IMR-90 (cell line): ENCODE results near the gene DIAPH2. TPM values are rescaled to one million over a fixed set of nuclear protein-coding genes. Genes with fewer than 3 reads are reported as not detected.

Source experiments
- ATAC-seq: fragments of 200-7000 bp; cut with Tn5 transposase; 2 replicates; pipeline ENCODE4 v1.9.1; 2020; ENCODE audit warnings: low read depth, mild to moderate bottlenecking, moderate library complexity
- BruUV-seq: library from RNA; stranded (reverse); fragments of 400-500 nt; replicated peaks from 2 replicates; lab custom pipeline; 2021; lab: Mats Ljungman, UMichigan
- CTCF ChIA-PET: fragments of 300-600 bp; formaldehyde crosslinking; extraction: SDS; loops from one replicate; lab custom pipeline; 2021; ENCODE audit warnings: antibody characterized with exemption; lab: Yijun Ruan, JAX
- POLR2A ChIA-PET: fragments of 300-600 bp; sonication (Branson Sonifier 250); formaldehyde crosslinking; loops from one replicate; lab custom pipeline; 2022; ENCODE audit warnings: antibody characterized with exemption; ENCODE audit not compliant: unreplicated experiment; lab: Charles Lee
- DNase-seq: peaks from one replicate; pipeline ENCODE4 v3.0.0; 2013
- H2AFZ ChIP-seq: replicated peaks from 2 replicates; pipeline ENCODE3; 2013; ENCODE audit warnings: low read length, mild to moderate bottlenecking; ENCODE audit not compliant: poor library complexity
- H2AK5ac ChIP-seq: 2 replicates; pipeline ENCODE4 v1.6.1; 2013; ENCODE audit warnings: low read depth, low read length, inconsistent platforms
- H2AK9ac ChIP-seq: replicated peaks from 2 replicates; pipeline ENCODE3; 2013; ENCODE audit warnings: mild to moderate bottlenecking, low read depth, low read length, moderate library complexity; ENCODE audit not compliant: poor library complexity
- H2BK120ac ChIP-seq: 2 replicates; pipeline ENCODE4 v1.6.1; 2013; ENCODE audit warnings: low read depth, low read length, inconsistent platforms
- H2BK15ac ChIP-seq: 3 replicates; pipeline ENCODE4 v1.6.1; 2013; ENCODE audit warnings: low read depth, low read length, inconsistent platforms
- H2BK20ac ChIP-seq: 2 replicates; pipeline ENCODE4 v1.6.1; 2013; ENCODE audit warnings: low read depth, mild to moderate bottlenecking, inconsistent platforms, low read length, moderate library complexity
- H2BK5ac ChIP-seq: 2 replicates; pipeline ENCODE4 v1.6.1; 2013; ENCODE audit warnings: mild to moderate bottlenecking, low read depth, low read length, inconsistent platforms; ENCODE audit not compliant: poor library complexity, severe bottlenecking
- H3K14ac ChIP-seq: replicated peaks from 2 replicates; pipeline ENCODE4 v1.6.1; 2013; ENCODE audit warnings: low read depth, low read length, inconsistent platforms
- H3K18ac ChIP-seq: 2 replicates; pipeline ENCODE4 v1.6.1; 2013; ENCODE audit warnings: low read depth, low read length, control low read depth
- H3K23ac ChIP-seq: 2 replicates; pipeline ENCODE4 v1.6.1; 2013; ENCODE audit warnings: low read depth, low read length, inconsistent platforms
- H3K27ac ChIP-seq: 2 replicates; pipeline ENCODE4 v1.5.1; 2013; ENCODE audit warnings: mild to moderate bottlenecking, control low read depth, low read length; ENCODE audit not compliant: insufficient read depth
- H3K27me3 ChIP-seq: 2 replicates; pipeline ENCODE4 v1.6.1; 2013; ENCODE audit warnings: low read length; ENCODE audit not compliant: control insufficient read depth, insufficient read depth
- H3K36me3 ChIP-seq: 2 replicates; pipeline ENCODE4 v1.6.1; 2013; ENCODE audit warnings: low read length, mixed read lengths; ENCODE audit not compliant: control insufficient read depth, insufficient read depth
- H3K4ac ChIP-seq: 2 replicates; pipeline ENCODE4 v1.6.1; 2013; ENCODE audit warnings: low read depth, low read length, inconsistent platforms
- H3K4me1 ChIP-seq: 2 replicates; pipeline ENCODE4 v1.6.1; 2013; ENCODE audit warnings: low read length, mixed read lengths; ENCODE audit not compliant: control insufficient read depth, insufficient read depth
- H3K4me2 ChIP-seq: 2 replicates; pipeline ENCODE4 v1.6.1; 2013; ENCODE audit warnings: low read depth, mild to moderate bottlenecking, control low read depth, low read length, moderate library complexity
- H3K4me3 ChIP-seq: 2 replicates; pipeline ENCODE4 v1.5.1; 2013; ENCODE audit warnings: low read depth, mild to moderate bottlenecking, control low read depth, low read length, moderate library complexity; ENCODE audit not compliant: insufficient read depth
- H3K56ac ChIP-seq: 2 replicates; pipeline ENCODE4 v1.6.1; 2013; ENCODE audit warnings: low read length, inconsistent platforms; ENCODE audit not compliant: insufficient read depth; ENCODE audit errors: extremely low read depth
- H3K79me1 ChIP-seq, 2 experiments: 2 replicates each; pipeline ENCODE4 v1.6.1; 2013; ENCODE audit warnings: low read length in 2 of 2, inconsistent platforms in 1 of 2, low read depth in 1 of 2
- H3K9ac ChIP-seq: 2 replicates; pipeline ENCODE4 v1.6.1; 2013; ENCODE audit warnings: low read depth, low read length, control low read depth
- H3K9me1 ChIP-seq: 2 replicates; pipeline ENCODE4 v1.6.1; 2013; ENCODE audit warnings: low read length, inconsistent platforms; ENCODE audit not compliant: insufficient read depth
- H3K9me3 ChIP-seq: 2 replicates; pipeline ENCODE4 v1.6.1; 2013; ENCODE audit warnings: low read length; ENCODE audit not compliant: control insufficient read depth, insufficient read depth
- H4K20me1 ChIP-seq: 2 replicates; pipeline ENCODE4 v1.6.1; 2013; ENCODE audit warnings: low read length, inconsistent platforms; ENCODE audit not compliant: insufficient read depth
- H4K5ac ChIP-seq: 2 replicates; pipeline ENCODE4 v1.6.1; 2013; ENCODE audit warnings: mild to moderate bottlenecking, low read depth, low read length, control low read depth
- H4K8ac ChIP-seq, 2 experiments: 2 replicates each; pipeline ENCODE4 v1.6.1; 2013; ENCODE audit warnings: low read depth in 2 of 2, low read length in 2 of 2, control low read depth in 1 of 2, inconsistent platforms in 1 of 2
- H4K91ac ChIP-seq: 2 replicates; pipeline ENCODE4 v1.6.1; 2013; ENCODE audit warnings: low read depth, low read length, inconsistent platforms; ENCODE audit not compliant: insufficient read depth
- CEBPB ChIP-seq: IDR thresholded peaks from 2 replicates; pipeline ENCODE4 v1.6.1; 2012; ENCODE audit warnings: low read depth, low read length, improper control_type of control experiment
- CTCF ChIP-seq: conservative IDR thresholded peaks from 2 replicates; pipeline ENCODE4 v1.5.1; 2012; ENCODE audit warnings: mild to moderate bottlenecking, low read depth, low read length, improper control_type of control experiment
- NFE2L2 ChIP-seq: fragments of 150-350 bp; IDR thresholded peaks from 2 replicates; pipeline ENCODE4 v1.6.1; 2016; ENCODE audit warnings: low read depth, mild to moderate bottlenecking, low read length
- RCOR1 ChIP-seq: IDR thresholded peaks from 2 replicates; pipeline ENCODE4 v1.6.1; 2012; ENCODE audit warnings: mild to moderate bottlenecking, low read length, improper control_type of control experiment; ENCODE audit not compliant: insufficient replicate concordance
- SMC3 ChIP-seq: fragments of 150-350 bp; IDR thresholded peaks from 2 replicates; pipeline ENCODE4 v1.6.1; 2016; ENCODE audit warnings: low read depth, mild to moderate bottlenecking, antibody characterized with exemption, low read length, moderate library complexity
- USF2 ChIP-seq: fragments of 150-350 bp; IDR thresholded peaks from 2 replicates; pipeline ENCODE4 v1.6.1; 2017; ENCODE audit warnings: mild to moderate bottlenecking, antibody characterized with exemption, low read length, low read depth
- WGBS, 2 experiments: methylation state at CpG; one replicate each; pipeline versions ENCODE4 v1.1.5 to v1.1.7; 2013; ENCODE audit warnings: missing lambda C conversion rate in 2 of 2; ENCODE audit not compliant: insufficient read length in 1 of 2; ENCODE audit errors: extremely low coverage in 2 of 2; 5-methylcytosine and 5-hydroxymethylcytosine counted together
- dilution Hi-C: fragments of 300-500 bp; cut with HindIII; formaldehyde crosslinking; loops from one replicate; pipeline ENCODE4 v1.14.3; 2018; ENCODE audit warnings: low sequenced_read_pairs; ENCODE audit not compliant: unreplicated experiment
- in situ Hi-C: fragments of 300-500 bp; cut with MboI; formaldehyde crosslinking; loops from 3 replicates; pipeline ENCODE4 v1.14.3; 2019; ENCODE audit warnings: low sequenced_read_pairs, inconsistent platforms, mixed read lengths
- intact Hi-C: fragments of 100-400 bp; cut with micrococcal nuclease; formaldehyde crosslinking; loops from 2 replicates; pipeline ENCODE4 v1.10.0; 2022
- polyA plus RNA-seq, 3 experiments: library from polyadenylated mRNA; depleted of rRNA; stranded (reverse); fragments of >200 nt; gene quantifications; 2 replicates each; pipeline ENCODE4 v1.2.3, GENCODE V29; 2012; ENCODE audit warnings: low replicate concordance in 1 of 3
- total RNA-seq: library from RNA; depleted of rRNA; stranded (reverse); fragments of >200 nt; gene quantifications from 2 replicates; pipeline ENCODE4 v1.2.3, GENCODE V29; 2012

Gene DIAPH2
- total and polyA plus RNA-seq, 2 of the 4 experiments (the other 2 are of a cell fraction): 3.6 to 19.9 TPM

- Histone ChIP-seq H3K4me3 (no peak overlapping the region), H3K18ac (no peak overlapping the region), H2BK5ac (no peak overlapping the region)
Observed at GRCh38 chrX:97266406-97267121, 581.9 kb downstream of the DIAPH2 start.

More at GRCh38 chrX:97266406-97267121, 581.9 kb downstream of the DIAPH2 start:
- no peak overlapping the region for H3K4ac ChIP-seq
- H2BK20ac ChIP-seq: no peak overlapping the region
- no peak overlapping the region for H2BK15ac ChIP-seq
- CTCF ChIA-PET: no interaction called here
- H2BK120ac ChIP-seq: no peak overlapping the region
- no peak overlapping the region for H4K91ac ChIP-seq
- H2AFZ ChIP-seq: no peak overlapping the region
- no peak overlapping the region for H3K4me2 ChIP-seq
- H3K9me3 ChIP-seq: no peaks in the 10 kb centered on the region
- no peak overlapping the region for H3K9ac ChIP-seq
- H4K8ac ChIP-seq: no peak overlapping the region
- no peaks in the 10 kb centered on the region for H3K79me1 ChIP-seq
- in situ Hi-C loops: no loop called here
- no peak overlapping the region for H3K56ac ChIP-seq
- H2AK5ac ChIP-seq: no peak overlapping the region
- WGBS, 2 experiments: no CpG with 5 or more reads among the region's 2 CpGs
- H3K27me3 ChIP-seq: no peaks in the 10 kb centered on the region; the same call in 1 of the 2 replicates
- no peak overlapping the region for H3K23ac ChIP-seq
- no peaks in the 10 kb centered on the region; the same call in 1 of the 2 replicates for H4K20me1 ChIP-seq
- H3K4me1 ChIP-seq: peaks cover 2% of the 10 kb centered on the region; the same call in 1 of the 2 replicates
- H3K14ac ChIP-seq: no peak overlapping the region
- POLR2A ChIA-PET: no interaction called here
- no peak overlapping the region for H3K27ac ChIP-seq
- no peak overlapping the region for H2AK9ac ChIP-seq
- DNase-seq (no peak), ATAC-seq (no peak)
- dilution Hi-C loops: no loop called here
- H3K36me3 ChIP-seq: no peaks in the 10 kb centered on the region
- intact Hi-C loops: no loop called here
- no TSS peak for BruUV-seq
- TF ChIP-seq CEBPB: no peak
- TF ChIP-seq NFE2L2: no peak
- TF ChIP-seq SMC3: no peak
- TF ChIP-seq RCOR1: no peak
- no peak for TF ChIP-seq USF2
- TF ChIP-seq CTCF: no peak
- no peaks in the 10 kb centered on the region for H3K9me1 ChIP-seq
- no peak overlapping the region for H4K5ac ChIP-seq
